Mesodermal cell (in vitro differentiated cells): ENCODE measurements around the gene CHST11.

Experiments
- H3K27ac ChIP-seq: 2 replicates; pipeline ENCODE4 v1.7.0; 2013; ENCODE audit warnings: mild to moderate bottlenecking, low read depth, low read length, moderate library complexity; ENCODE audit not compliant: severe bottlenecking
- H3K36me3 ChIP-seq: 2 replicates; pipeline ENCODE4 v1.7.1; 2013; ENCODE audit warnings: mild to moderate bottlenecking, low read length, moderate library complexity; ENCODE audit not compliant: control insufficient read depth, insufficient read depth
- H3K4me1 ChIP-seq: one replicate; pipeline ENCODE4 v1.7.1; 2013; ENCODE audit warnings: mild to moderate bottlenecking, low read length; ENCODE audit not compliant: insufficient read depth, control insufficient read depth, poor library complexity, severe bottlenecking
- H3K4me3 ChIP-seq: 2 replicates; pipeline ENCODE4 v1.7.0; 2013; ENCODE audit warnings: low read length, control low read depth, mild to moderate bottlenecking; ENCODE audit not compliant: insufficient read depth, poor library complexity, severe bottlenecking; ENCODE audit errors: extremely low read depth
- H3K9me3 ChIP-seq: 2 replicates; pipeline ENCODE4 v1.7.1; 2013; ENCODE audit warnings: mild to moderate bottlenecking, low read length, moderate library complexity; ENCODE audit not compliant: control insufficient read depth
- WGBS, 2 experiments: methylation state at CpG; one replicate each; pipeline ENCODE4 v1.1.5; 2013; ENCODE audit warnings: missing lambda C conversion rate in 2 of 2; ENCODE audit not compliant: insufficient coverage in 2 of 2; 5-methylcytosine and 5-hydroxymethylcytosine counted together

The CHST11 gene

DNA sequence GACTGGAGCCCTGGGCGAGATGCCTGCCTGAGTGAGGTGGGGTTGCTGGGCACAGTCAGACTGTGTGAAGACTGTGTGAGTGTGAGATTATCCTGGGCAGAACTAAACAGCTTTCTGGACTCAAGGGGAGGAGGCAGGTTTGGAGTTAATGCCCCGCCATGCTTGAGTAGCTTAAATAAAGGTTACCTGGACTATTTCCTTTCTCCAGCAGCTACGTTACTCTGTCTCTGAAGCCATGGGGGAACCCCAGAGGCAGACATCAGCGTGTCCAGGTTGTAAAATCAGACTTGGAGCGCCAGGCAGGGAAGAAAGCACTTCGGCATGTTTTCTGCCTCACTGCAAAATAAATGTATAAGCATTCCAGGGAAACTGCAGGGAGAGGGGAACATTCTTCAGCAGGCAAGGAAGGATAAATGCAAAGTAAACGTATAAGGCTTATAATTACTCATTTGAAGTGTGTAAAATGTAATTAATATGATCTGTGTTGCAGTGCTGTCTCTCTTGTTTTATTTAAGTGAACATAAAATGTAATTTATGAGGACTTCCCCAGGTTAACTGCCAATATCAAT is 129.7 kb downstream of the CHST11 start:
- Histone ChIP-seq H3K4me1 (peaks cover 12% of the 10 kb centered on the region), H3K9me3 (no peaks in the 10 kb centered on the region), H3K27ac (no peak overlapping the region), H3K36me3 (no peaks in the 10 kb centered on the region), H3K4me3 (no peak overlapping the region)
- WGBS, 2 experiments: 71 to 74% methylated on average over 7 of the region's 7 CpGs

DNA sequence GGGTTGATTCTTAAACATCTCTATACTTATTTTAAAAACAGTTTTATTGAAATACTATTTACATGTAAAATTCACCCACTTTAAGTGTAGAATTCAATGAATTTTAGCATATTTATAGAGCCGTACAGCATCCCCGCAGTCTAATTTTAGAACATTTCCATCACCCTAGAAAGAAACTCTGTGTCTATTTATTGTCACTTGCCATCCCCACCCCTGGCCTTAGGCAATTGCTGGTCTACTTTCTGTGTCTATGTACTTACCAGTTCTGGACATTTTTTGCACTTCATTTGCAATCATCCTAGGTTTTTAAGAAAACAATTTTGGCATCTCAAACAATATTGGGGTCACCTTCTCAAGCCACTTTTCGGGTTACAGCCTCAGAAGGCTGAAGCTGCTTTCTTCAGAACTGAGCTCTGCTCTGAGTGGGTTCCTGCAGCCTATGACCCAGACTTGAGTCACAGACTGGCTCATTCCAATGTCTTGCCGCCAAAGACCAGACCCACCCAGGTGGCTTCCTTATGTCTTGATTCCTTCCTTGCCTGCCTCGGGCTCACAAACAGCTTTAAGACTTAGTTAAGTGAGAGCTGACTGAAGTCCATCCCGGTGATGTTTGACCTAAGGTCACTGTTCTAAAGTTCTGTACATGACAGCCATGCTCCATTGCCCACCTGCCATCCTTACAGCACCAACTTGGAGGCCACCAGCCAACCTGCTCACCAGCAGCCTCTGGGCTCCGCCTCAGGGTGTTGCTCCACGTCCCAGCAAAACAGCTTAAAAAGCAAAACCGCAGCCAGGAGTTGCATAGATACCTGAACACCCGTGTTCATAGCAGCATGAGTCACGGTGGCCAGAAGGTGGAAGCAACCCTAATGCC is 131.5 kb downstream of the CHST11 start:
- WGBS, 2 experiments: 92 to 93% methylated on average over 7 to 9 of the region's 11 CpGs

DNA sequence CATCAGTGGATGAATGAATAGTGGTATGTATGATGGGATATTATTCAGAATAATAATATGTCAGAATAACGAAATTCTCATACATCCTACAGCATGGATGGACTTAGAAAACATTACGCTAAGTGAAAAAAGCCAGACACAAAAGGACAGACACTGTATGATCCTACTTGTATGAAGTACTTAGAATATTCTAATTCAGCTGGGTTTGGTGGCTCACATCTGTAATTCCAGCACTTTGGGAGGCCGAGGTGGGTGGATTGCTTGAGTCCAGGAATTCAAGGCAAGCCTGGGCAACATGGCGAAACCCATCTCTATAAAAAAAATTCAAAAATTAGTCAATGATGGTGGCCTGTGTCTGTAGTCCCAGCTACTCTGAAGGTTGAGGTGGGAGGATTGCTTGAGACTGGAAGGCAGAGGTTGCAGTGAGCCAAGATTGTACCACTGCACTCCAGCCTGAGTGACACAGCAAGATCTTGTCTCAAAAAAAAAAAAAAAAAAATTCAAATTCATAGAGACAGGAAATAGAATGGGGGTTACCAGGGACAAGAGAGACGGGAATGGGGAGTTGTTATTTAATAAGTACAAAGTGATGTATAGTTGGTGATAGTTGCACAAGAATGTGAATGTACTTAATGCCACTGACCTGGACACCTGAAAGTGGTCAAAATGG is 132.3 kb downstream of the CHST11 start:
- Histone ChIP-seq H3K9me3 (no peaks in the 10 kb centered on the region), H3K27ac (no peak overlapping the region), H3K4me1 (peaks cover 12% of the 10 kb centered on the region), H3K36me3 (no peaks in the 10 kb centered on the region), H3K4me3 (no peak overlapping the region)
- 100% methylated on average over 1 to 2 of the region's 5 CpGs for WGBS, 2 experiments

More for the DNA sequence above, 131.5 kb downstream of the CHST11 start:
- no peak overlapping the region for H3K4me3 ChIP-seq
- no peaks in the 10 kb centered on the region for H3K9me3 ChIP-seq
- no peaks in the 10 kb centered on the region for H3K36me3 ChIP-seq
- peaks cover 12% of the 10 kb centered on the region for H3K4me1 ChIP-seq
- no peak overlapping the region for H3K27ac ChIP-seq

DNA sequence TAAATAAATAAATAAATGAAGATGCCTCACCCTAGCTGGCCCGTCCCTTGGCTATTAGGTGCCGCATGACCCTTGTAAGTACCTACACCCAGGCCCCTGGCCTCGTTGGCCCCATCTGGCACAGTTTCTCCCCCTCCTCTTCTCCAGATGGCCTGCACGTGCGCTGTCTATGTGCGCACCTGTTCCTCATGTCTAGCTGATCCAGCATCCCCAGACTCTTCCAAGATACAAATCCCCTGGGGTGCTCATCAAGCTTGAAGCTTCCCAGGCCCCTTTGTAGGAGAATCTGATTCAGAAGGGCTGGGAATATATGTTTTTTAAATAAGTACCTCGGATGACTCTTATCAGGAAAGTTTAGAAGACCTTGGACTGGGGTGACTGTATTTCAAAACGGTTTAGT is 133.3 kb downstream of the CHST11 start:
- H3K9me3 ChIP-seq: no peaks in the 10 kb centered on the region
- 90 to 100% methylated on average over 2 to 7 of the region's 8 CpGs for WGBS, 2 experiments
- H3K27ac ChIP-seq: no peak overlapping the region
- H3K4me1 ChIP-seq: peaks cover 12% of the 10 kb centered on the region
- no peaks in the 10 kb centered on the region for H3K36me3 ChIP-seq
- H3K4me3 ChIP-seq: no peak overlapping the region

DNA sequence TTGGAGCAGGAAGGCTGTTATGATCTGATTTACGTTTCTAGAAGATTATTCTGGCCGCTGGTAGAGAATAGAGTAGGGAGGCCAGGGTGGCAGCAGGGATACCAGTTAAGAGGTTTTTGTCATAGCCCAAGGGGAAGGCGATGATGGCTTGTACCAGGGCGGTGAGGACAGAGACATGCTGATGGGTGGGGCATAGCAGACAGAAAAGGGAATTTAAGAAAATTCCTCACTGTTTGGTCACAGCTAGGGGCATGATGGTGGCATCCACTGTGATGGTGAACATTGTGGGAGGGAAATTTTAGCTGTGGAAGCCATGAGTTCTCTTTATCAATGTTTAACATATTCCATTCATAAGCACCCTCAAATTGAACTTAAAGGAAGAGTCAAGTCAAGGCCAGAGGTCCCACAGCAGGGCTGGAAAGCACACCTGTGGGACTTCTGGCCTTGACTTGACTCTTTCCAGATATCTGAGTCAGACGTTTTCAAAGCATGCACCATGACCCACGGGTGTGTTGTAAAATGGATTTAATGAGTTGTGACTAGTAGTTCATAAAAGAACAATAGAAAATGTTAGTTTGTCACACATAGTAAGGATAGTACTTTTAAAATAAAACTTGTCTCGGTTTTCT is 134.6 kb downstream of the CHST11 start:
- H3K9me3 ChIP-seq: no peaks in the 10 kb centered on the region
- 89 to 100% methylated on average over 3 to 5 of the region's 7 CpGs for WGBS, 2 experiments
- no peak overlapping the region for H3K4me3 ChIP-seq
- H3K27ac ChIP-seq: no peak overlapping the region
- peaks cover 16% of the 10 kb centered on the region for H3K4me1 ChIP-seq
- no peaks in the 10 kb centered on the region for H3K36me3 ChIP-seq

DNA sequence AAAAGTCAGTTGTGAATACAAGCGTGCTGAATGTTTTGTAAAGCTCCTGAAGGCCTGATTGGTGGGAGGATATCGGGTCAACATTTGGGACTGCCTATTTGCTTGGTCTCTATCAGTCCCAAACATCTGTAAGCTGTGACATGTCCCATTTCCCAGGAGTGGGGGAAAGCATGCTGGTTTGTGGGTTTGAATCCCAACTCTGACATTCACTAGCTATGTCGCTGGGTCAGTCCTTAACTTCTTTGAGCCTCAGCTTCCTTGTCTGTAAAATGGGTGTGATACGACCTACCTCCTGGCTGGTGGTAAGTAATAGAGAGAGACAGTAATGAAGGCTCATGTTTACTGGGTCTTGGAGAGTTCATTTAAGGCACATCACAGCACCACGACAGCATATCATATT is 136.7 kb downstream of the CHST11 start:
- Histone ChIP-seq H3K9me3 (no peaks in the 10 kb centered on the region), H3K27ac (no peak overlapping the region), H3K4me1 (peaks cover 20% of the 10 kb centered on the region), H3K36me3 (no peaks in the 10 kb centered on the region), H3K4me3 (no peak overlapping the region)
- WGBS, 2 experiments: 90 to 96% methylated on average over 3 of the region's 5 CpGs

DNA sequence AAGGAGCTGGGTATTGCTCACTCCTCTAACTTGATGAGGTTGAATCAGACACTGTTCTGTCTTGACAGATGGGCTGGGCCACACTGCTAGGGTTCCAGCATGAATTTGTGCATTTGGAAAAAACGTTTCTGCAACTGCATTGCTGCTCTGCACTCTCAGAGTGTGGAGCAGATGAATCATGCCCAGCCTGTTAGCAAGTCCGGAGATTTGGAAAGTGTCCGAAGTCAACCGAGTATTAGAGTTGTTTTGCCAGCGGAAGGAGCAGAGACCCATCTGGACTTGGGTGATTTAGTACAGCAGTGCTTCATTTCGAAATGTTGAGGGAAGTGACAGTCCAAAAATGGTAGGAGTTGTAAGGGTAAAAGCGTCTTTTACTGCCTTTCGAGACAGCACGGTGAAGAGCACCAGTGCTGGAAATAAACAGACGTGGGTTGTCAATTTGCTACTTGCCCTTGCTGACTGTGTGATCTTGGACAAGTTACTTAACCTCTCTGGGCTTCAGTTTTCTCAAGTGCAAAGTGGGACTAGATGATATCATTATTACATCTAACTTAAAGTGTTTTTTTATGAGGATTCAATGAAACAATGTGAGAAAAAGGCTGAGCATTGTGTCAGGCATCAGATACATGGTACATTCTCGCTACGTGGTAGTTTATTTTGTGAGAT is 139.5 kb downstream of the CHST11 start:
- peaks cover 19% of the 10 kb centered on the region for H3K4me1 ChIP-seq
- no peaks in the 10 kb centered on the region for H3K9me3 ChIP-seq
- no peak overlapping the region for H3K4me3 ChIP-seq
- 81 to 85% methylated on average over 9 to 11 of the region's 12 CpGs for WGBS, 2 experiments
- H3K27ac ChIP-seq: no peak overlapping the region
- no peaks in the 10 kb centered on the region for H3K36me3 ChIP-seq

DNA sequence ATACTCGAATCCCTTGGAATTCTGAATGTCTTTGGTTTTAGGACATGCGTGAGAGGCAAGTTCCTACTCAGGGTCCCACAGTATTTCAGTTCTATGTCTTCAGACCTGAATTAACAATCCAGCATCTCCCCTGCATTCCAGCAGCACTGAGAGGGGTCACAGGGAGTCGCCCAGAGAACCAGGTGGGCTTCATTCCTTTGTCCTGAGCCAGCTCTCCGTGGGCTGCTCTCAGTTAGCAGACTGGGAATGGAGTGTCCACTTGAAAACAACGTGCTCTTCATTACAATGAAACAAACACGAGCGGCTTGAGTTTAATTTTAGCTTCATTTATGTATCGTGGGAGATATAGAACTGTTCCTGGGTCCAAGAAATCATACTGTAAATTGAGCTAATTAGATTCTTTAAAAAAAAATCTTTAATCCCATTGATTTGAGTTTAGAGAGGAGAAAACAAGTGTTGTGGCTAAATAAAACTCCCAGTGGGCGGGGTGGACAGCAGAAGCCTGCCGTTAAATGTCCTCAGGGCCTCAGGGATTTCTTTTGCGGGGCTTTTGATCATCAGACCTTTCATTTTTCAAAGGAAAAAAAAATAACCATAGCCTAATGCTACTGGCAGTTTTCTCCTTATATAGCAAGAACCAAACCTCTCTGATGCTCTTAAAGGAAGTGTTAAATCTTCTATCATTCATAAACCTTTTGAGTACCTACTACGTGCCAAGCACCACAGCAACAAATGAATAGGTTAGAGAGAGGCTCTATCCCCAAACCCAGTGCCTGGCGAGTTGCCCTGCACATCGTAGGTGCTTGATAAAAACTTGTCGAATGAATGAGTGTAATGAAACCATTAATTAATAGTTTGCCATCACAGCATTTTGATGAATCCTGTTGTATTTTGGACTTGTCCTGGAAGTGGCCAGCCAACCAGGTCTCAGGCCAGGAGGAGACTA is 140.4 kb downstream of the CHST11 start:
- 54 to 72% methylated on average over 4 to 8 of the region's 15 CpGs for WGBS, 2 experiments
- H3K4me3 ChIP-seq: no peak overlapping the region
- H3K36me3 ChIP-seq: no peaks in the 10 kb centered on the region
- H3K4me1 ChIP-seq: peaks cover 19% of the 10 kb centered on the region
- H3K27ac ChIP-seq: no peak overlapping the region
- no peaks in the 10 kb centered on the region for H3K9me3 ChIP-seq

DNA sequence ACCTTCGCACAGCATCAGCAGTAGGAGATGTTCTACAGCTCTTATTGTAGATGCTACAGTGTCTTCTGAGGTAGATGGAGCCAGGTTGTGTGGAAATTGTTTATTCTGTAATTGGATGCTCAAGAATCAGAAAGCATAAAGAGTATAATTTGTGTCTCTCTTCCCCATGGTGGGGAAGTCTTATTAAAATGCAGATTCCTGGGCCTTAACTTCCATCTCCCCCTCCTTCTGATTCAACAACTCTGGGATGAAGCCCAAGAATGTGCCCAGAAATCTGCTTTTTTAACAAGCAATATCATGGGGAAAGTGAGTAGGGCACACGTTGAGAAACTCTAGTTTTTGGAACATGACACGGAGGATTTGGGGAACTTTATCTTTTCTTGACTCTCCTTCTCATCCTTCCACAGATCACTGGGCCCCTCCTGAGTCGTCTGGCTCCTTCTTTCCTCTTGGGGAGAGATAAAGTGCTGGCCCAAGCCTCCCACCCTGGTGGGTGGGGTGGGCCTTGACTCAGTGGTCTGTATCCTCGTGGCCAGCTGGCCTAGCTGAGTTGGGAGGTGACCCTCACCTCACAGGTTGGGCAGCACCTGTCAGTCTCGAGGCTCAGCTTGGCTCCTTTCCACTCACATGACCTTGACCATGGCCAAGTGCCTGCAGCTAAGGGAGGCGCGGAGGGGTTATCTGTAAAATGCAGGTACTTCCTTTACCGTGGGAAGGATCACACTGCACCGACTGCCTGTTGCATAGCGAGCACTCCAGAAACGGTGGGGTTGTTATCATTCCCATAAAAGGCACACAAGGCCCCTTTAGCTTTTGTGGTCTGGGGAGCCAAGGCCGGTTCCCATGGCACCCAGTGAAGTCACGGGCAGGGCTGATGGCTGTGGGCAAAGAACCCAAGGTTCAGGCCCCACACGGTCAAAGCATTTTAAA is 141.9 kb downstream of the CHST11 start:
- no peak overlapping the region for H3K27ac ChIP-seq
- peaks cover 21% of the 10 kb centered on the region for H3K4me1 ChIP-seq
- H3K9me3 ChIP-seq: no peaks in the 10 kb centered on the region
- no peak overlapping the region for H3K4me3 ChIP-seq
- H3K36me3 ChIP-seq: no peaks in the 10 kb centered on the region
- 94 to 95% methylated on average over 10 to 13 of the region's 15 CpGs for WGBS, 2 experiments
